ENCODE results near the gene TEX10.
"Not testable (repeated sequence)": the region's sequence is repeated elsewhere in the genome, so short reads cannot be mapped to it uniquely, and the experiment has no call there.

The TEX10 gene

GRCh38 chr9:100352727-100353505 lies at the start of gene TEX10:
Gene TEX10 (minus strand): TSS chr9:100352942. CDS start chr9:100349363, 3,579 bp downstream.
- DNase-seq: peak; percentile 64 to 95 (median 88)
- intact Hi-C loops (cut with DNase I): loop anchor here (5.0 kb wide), 2 partner anchors 59 to 74 kb away; partner anchors contain the start of gene MSANTD3

- DNase-seq: no peak
- intact Hi-C loops (cut with DNase I): no loop called here
Measured at GRCh38 chr9:100401042-100401441, 48.3 kb upstream of the TEX10 start.

- no peak for DNase-seq
- intact Hi-C loops (cut with DNase I): no loop called here
Measured at GRCh38 chr9:100397529-100398266, 45.0 kb upstream of the TEX10 start.

- no peak for DNase-seq
- intact Hi-C loops (cut with DNase I): no loop called here
Measured at GRCh38 chr9:100396769-100397168, 44.0 kb upstream of the TEX10 start.

- intact Hi-C loops (cut with DNase I): no loop called here
- no peak for DNase-seq
Measured at GRCh38 chr9:100394816-100395215, 42.1 kb upstream of the TEX10 start.

- no peak for DNase-seq
- intact Hi-C loops (cut with DNase I): no loop called here
Measured at GRCh38 chr9:100394032-100394695, 41.4 kb upstream of the TEX10 start.

GRCh38 chr9:100392989-100393388 lies 40.2 kb upstream of the TEX10 start:
- intact Hi-C loops (cut with DNase I); DNase-seq: not testable (repeated sequence)

GRCh38 chr9:100379862-100380261 lies 27.1 kb upstream of the TEX10 start:
- no peak for DNase-seq
- intact Hi-C loops (cut with DNase I): no loop called here

GRCh38 chr9:100377015-100377414 lies 24.3 kb upstream of the TEX10 start:
- DNase-seq: peak in 40 of 42 donors; percentile 10 to 77 (median 49)
- intact Hi-C loops (cut with DNase I): no loop called here

GRCh38 chr9:100375658-100376057 lies 22.9 kb upstream of the TEX10 start:
- DNase-seq: no peak
- intact Hi-C loops (cut with DNase I): no loop called here

GRCh38 chr9:100372648-100373047 lies 19.9 kb upstream of the TEX10 start:
- intact Hi-C loops (cut with DNase I): no loop called here
- DNase-seq: no peak

GRCh38 chr9:100370064-100370723 lies 17.5 kb upstream of the TEX10 start:
- no peak for DNase-seq
- intact Hi-C loops (cut with DNase I): no loop called here

- DNase-seq: no peak
- intact Hi-C loops (cut with DNase I): no loop called here
Measured at GRCh38 chr9:100368672-100369071, 15.9 kb upstream of the TEX10 start.

GRCh38 chr9:100366121-100366520 lies 13.4 kb upstream of the TEX10 start:
- intact Hi-C loops (cut with DNase I): no loop called here

GRCh38 chr9:100364013-100364412 lies 11.3 kb upstream of the TEX10 start:
- DNase-seq: no peak
- intact Hi-C loops (cut with DNase I): no loop called here

More at GRCh38 chr9:100366121-100366520, 13.4 kb upstream of the TEX10 start:
- no peak for DNase-seq

GRCh38 chr9:100359057-100359456 lies 6.3 kb upstream of the TEX10 start:
- no peak for DNase-seq
- intact Hi-C loops (cut with DNase I): no loop called here

GRCh38 chr9:100357501-100357900 lies 4.8 kb upstream of the TEX10 start:
- intact Hi-C loops (cut with DNase I): no loop called here
- no peak for DNase-seq

- no peak for DNase-seq
- intact Hi-C loops (cut with DNase I): no loop called here
Measured at GRCh38 chr9:100355561-100355960, 2.8 kb upstream of the TEX10 start.

- DNase-seq: no peak
- intact Hi-C loops (cut with DNase I): loop anchor here (5.0 kb wide), 2 partner anchors 58 to 73 kb away; partner anchors contain the start of gene MSANTD3
Measured at GRCh38 chr9:100354121-100354800, 1.5 kb upstream of the TEX10 start.

Data from head of caudate nucleus (tissue), 42 donors.